Psoas muscle (tissue), 8 donors: ENCODE measurements around the gene CEP68. TPM values are rescaled to one million over a fixed set of nuclear protein-coding genes. Genes with fewer than 3 reads are reported as not detected.
A peak's percentile ranks its signal among the peaks of the same experiment; 100 is the strongest.

ENCODE experiments used
- ATAC-seq, 4 donors: fragments of 200-7000 bp; cut with Tn5 transposase; one replicate each; pipeline ENCODE4 v1.9.1; 2020; ENCODE audit warnings: moderate library complexity in 3 of 4, mild to moderate bottlenecking in 2 of 4
- DNase-seq, 2 donors: peaks; one replicate each; pipeline ENCODE4 v3.0.0-alpha.2; 2020
- H3K27ac ChIP-seq: fragments of 200-600 bp; one replicate; pipeline ENCODE4 v1.8.0; 2022
- H3K27me3 ChIP-seq, 3 donors: fragments of 200-600 bp in 1 of 3; one replicate each; pipeline versions ENCODE4 v1.6.1 to v1.8.0; 2013 to 2022; ENCODE audit warnings: low read length in 2 of 3, mild to moderate bottlenecking in 2 of 3, moderate library complexity in 1 of 3; ENCODE audit not compliant: insufficient read depth in 3 of 3
- H3K36me3 ChIP-seq, 2 donors: fragments of 200-600 bp in 1 of 2; one replicate each; pipeline versions ENCODE4 v1.6.1 to v1.8.0; 2013 to 2022; ENCODE audit warnings: low read depth in 1 of 2, mild to moderate bottlenecking in 1 of 2, moderate library complexity in 1 of 2; ENCODE audit not compliant: insufficient read depth in 1 of 2
- H3K4me1 ChIP-seq: fragments of 200-600 bp; one replicate; pipeline ENCODE4 v1.8.0; 2022
- H3K4me3 ChIP-seq: fragments of 200-600 bp; one replicate; pipeline ENCODE4 v1.8.0; 2022; ENCODE audit warnings: mild to moderate bottlenecking
- H3K9me3 ChIP-seq: fragments of 200-600 bp; one replicate; pipeline ENCODE4 v1.8.0; 2022
- CTCF ChIP-seq: fragments of 200-600 bp; IDR thresholded peaks from one replicate; pipeline ENCODE4 v1.8.0; 2022; ENCODE audit warnings: antibody characterized with exemption
- WGBS, 3 donors: extraction: QIAGEN DNeasy Blood & Tissue Kit; methylation state at CpG; one replicate each; pipeline versions ENCODE4 v1.1.6 to v1.1.7; 2013; 5-methylcytosine and 5-hydroxymethylcytosine counted together
- intact Hi-C, 2 donors: fragments of 100-400 bp; cut with DNase I; formaldehyde crosslinking; loops; one replicate each; pipeline versions ENCODE4 v1.11.0 to v1.14.2; 2022
- polyA plus RNA-seq, 3 donors: library from polyadenylated mRNA; stranded (reverse); fragments of 200-250 nt; gene quantifications; one replicate each; pipeline ENCODE4 v1.2.3, GENCODE V29; 2013
- total RNA-seq, 4 donors: library from RNA; stranded (reverse); fragmentation: NEBNext Ultra II Directional in 2 of 4; extraction: Animal tissue kit (Norgen Biotek cat#: 25700) in 2 of 4; gene quantifications; one replicate each; pipeline versions ENCODE4 v1.2.1 to v1.2.4, GENCODE V29; 2021 to 2023
- donor health status: healthy with polysubstance abuse.
- donor health status: DM: no; HTN: no; CAD: no; lungs with moderate emphysema.
- donor health status: Bipolar disorder and iron deficiency.
- donor health status: healthy.
- donor health status: DM: yes; HTN: yes; CAD: no.
- donor health status: DM: no; HTN: no; CAD: no.
- donor health status: DM: no; HTN: no; CAD: no.
- donor health status: DM: yes; HTN: yes; CAD: no.

CEP68 gene
- total and polyA plus RNA-seq, 7 donors = 7.3 to 63.3 (median 28.2) TPM

GRCh38 chr2:65059071-65059470 lies 2.9 kb downstream of the CEP68 start:
- Histone ChIP-seq H3K27ac (peak overlapping the region; percentile 94), H3K36me3 (no peaks in the 10 kb centered on the region), H3K9me3 (no peaks in the 10 kb centered on the region), H3K27me3 (no peaks in the 10 kb centered on the region), H3K4me1 (peaks cover 68% of the 10 kb centered on the region), H3K4me3 (peak overlapping the region; percentile 84)
- DNase-seq (no peak), ATAC-seq (no peak)
- WGBS, 3 donors = 44 to 89% (median 62%) methylated on average over 1 of the region's 1 CpG
- TF ChIP-seq CTCF = no peak
- intact Hi-C loops = no loop called here

- peak overlapping the region; percentile 94 for H3K27ac ChIP-seq
- intact Hi-C loops = loop anchor here (5.0 to 10.0 kb wide), 3 partner anchors 166 to 511 kb away; partner anchors contain the start of genes SPRED2 (in 2 of the 2) and ACTR2 (in 1 of the 2)
- TF ChIP-seq CTCF = no peak
- ATAC-seq (no peak), DNase-seq (no peak)
- H3K4me3 ChIP-seq = peak overlapping the region; percentile 1
- WGBS, 3 donors = 55 to 84% (median 63%) methylated on average over 7 of the region's 7 CpGs
- no peaks in the 10 kb centered on the region for H3K36me3 ChIP-seq
- no peaks in the 10 kb centered on the region for H3K9me3 ChIP-seq
- H3K27me3 ChIP-seq = no peaks in the 10 kb centered on the region
- peaks cover 88% of the 10 kb centered on the region for H3K4me1 ChIP-seq
Measured at GRCh38 chr2:65061146-65061909, 5.1 kb downstream of the CEP68 start.

GRCh38 chr2:65061910-65062339 lies 5.7 kb downstream of the CEP68 start:
- 73 to 86% (median 76%) methylated on average over 8 of the region's 8 CpGs for WGBS, 3 donors
- peaks cover 91% of the 10 kb centered on the region for H3K4me1 ChIP-seq
- H3K27me3 ChIP-seq = no peaks in the 10 kb centered on the region
- intact Hi-C loops = loop anchor here (5.0 to 10.0 kb wide), 3 partner anchors 165 to 510 kb away; partner anchors contain the start of genes SPRED2 (in 2 of the 2) and ACTR2 (in 1 of the 2)
- TF ChIP-seq CTCF = no peak
- no peaks in the 10 kb centered on the region for H3K9me3 ChIP-seq
- H3K4me3 ChIP-seq = peak overlapping the region; percentile 1
- DNase-seq = no peak
- no peak for ATAC-seq
- H3K36me3 ChIP-seq = no peaks in the 10 kb centered on the region
- peak overlapping the region; percentile 94 for H3K27ac ChIP-seq

- intact Hi-C loops = loop anchor here (5.0 to 10.0 kb wide), 3 partner anchors 164 to 509 kb away; partner anchors contain the start of genes SPRED2 (in 2 of the 2) and ACTR2 (in 1 of the 2)
- peak overlapping the region; percentile 47 for H3K4me3 ChIP-seq
- no peak for TF ChIP-seq CTCF
- no peaks in the 10 kb centered on the region for H3K9me3 ChIP-seq
- H3K36me3 ChIP-seq = no peaks in the 10 kb centered on the region
- H3K27me3 ChIP-seq = no peaks in the 10 kb centered on the region
- H3K27ac ChIP-seq = peak overlapping the region; percentile 94
- ATAC-seq = peak; percentile 76 to 81 (median 78)
- 25 to 36% (median 25%) methylated on average over 13 of the region's 13 CpGs for WGBS, 3 donors
- peaks cover 95% of the 10 kb centered on the region for H3K4me1 ChIP-seq
- DNase-seq = peak in 1 of 2 donors; percentile 41
Measured at GRCh38 chr2:65062843-65063825, 6.9 kb downstream of the CEP68 start.
